ENCODE measurements around the gene FDX2. TPM values are rescaled to one million over a fixed set of nuclear protein-coding genes. Genes with fewer than 3 reads are reported as not detected.

Gene FDX2
- polyA plus RNA-seq, 1 experiment = 40.1 TPM

- DNase-seq (ENCODE audit: low read depth) = no peak
- Histone ChIP-seq H3K36me3 (ENCODE audit: control insufficient read depth, insufficient read depth, low read length) (peaks cover 24% of the 10 kb centered on the region), H3K27me3 (ENCODE audit: control insufficient read depth, insufficient read depth, low read length) (no peaks in the 10 kb centered on the region), H3K4me3 (ENCODE audit: low read depth, low read length) (peak overlapping the region; percentile 97)
- no peak for TF ChIP-seq CTCF (IDR thresholded peaks at IDR 0.05; ENCODE audit: insufficient read depth, low read depth, low read length)
- ChIA-PET POLR2A (no interaction called here), CTCF (interaction anchor here (1.7 kb wide), 1 partner anchor 61 kb away, joined by 7 read pairs; the partner anchor contains the start of gene ICAM1)
These were observed 16.5 kb upstream of the FDX2 start for GRCh38 chr19:10332158-10332964.

GRCh38 chr19:10329555-10329954 is 13.7 kb upstream of the FDX2 start:
- CTCF ChIA-PET = no interaction called here
- H3K36me3 ChIP-seq (ENCODE audit: control insufficient read depth, insufficient read depth, low read length) = peaks cover 27% of the 10 kb centered on the region
- POLR2A ChIA-PET = no interaction called here
- no peaks in the 10 kb centered on the region for H3K27me3 ChIP-seq (ENCODE audit: control insufficient read depth, insufficient read depth, low read length)
- DNase-seq (ENCODE audit: low read depth) = no peak
- TF ChIP-seq CTCF (IDR thresholded peaks at IDR 0.05; ENCODE audit: insufficient read depth, low read depth, low read length) = no peak
- no peak overlapping the region for H3K4me3 ChIP-seq (ENCODE audit: low read depth, low read length)

GRCh38 chr19:10328558-10329429 is 13.0 kb upstream of the FDX2 start:
- Histone ChIP-seq H3K27me3 (ENCODE audit: control insufficient read depth, insufficient read depth, low read length) (no peaks in the 10 kb centered on the region), H3K36me3 (ENCODE audit: control insufficient read depth, insufficient read depth, low read length) (peaks cover 30% of the 10 kb centered on the region), H3K4me3 (ENCODE audit: low read depth, low read length) (no peak overlapping the region)
- no peak for TF ChIP-seq CTCF (IDR thresholded peaks at IDR 0.05; ENCODE audit: insufficient read depth, low read depth, low read length)
- CTCF ChIA-PET = no interaction called here
- POLR2A ChIA-PET = no interaction called here
- DNase-seq (ENCODE audit: low read depth) = no peak

DNA sequence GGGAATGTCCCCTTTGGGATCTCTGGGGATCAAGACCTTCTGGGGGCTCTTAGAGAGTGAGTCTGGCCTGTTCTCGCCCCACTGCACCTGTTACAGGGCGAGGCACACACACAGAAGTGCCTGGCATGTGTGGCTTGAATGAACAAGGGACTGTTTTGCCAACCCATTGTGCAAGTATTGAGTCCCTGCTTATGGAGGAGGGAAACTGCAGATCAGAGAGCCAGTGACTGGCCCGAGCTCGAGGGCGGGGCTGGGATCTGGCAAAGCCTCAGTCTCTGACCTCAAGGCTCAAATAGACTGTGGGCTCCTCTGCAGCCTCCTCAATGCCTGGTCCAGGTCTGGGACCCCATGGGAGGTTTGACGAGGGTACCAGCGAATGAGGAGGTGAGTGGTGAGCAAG is 12.0 kb upstream of the FDX2 start:
- ChIA-PET POLR2A (no interaction called here), CTCF (interaction anchor here (0.7 kb wide), 1 partner anchor 26 kb away, joined by 3 read pairs; no protein-coding TSS in a partner anchor)
- Histone ChIP-seq H3K36me3 (ENCODE audit: control insufficient read depth, insufficient read depth, low read length) (peaks cover 38% of the 10 kb centered on the region), H3K27me3 (ENCODE audit: control insufficient read depth, insufficient read depth, low read length) (no peaks in the 10 kb centered on the region), H3K4me3 (ENCODE audit: low read depth, low read length) (no peak overlapping the region)
- TF ChIP-seq CTCF (IDR thresholded peaks at IDR 0.05; ENCODE audit: insufficient read depth, low read depth, low read length) = no peak
- DNase-seq (ENCODE audit: low read depth) = no peak

GRCh38 chr19:10325732-10326131 is 9.9 kb upstream of the FDX2 start:
- peaks cover 53% of the 10 kb centered on the region for H3K36me3 ChIP-seq (ENCODE audit: control insufficient read depth, insufficient read depth, low read length)
- H3K27me3 ChIP-seq (ENCODE audit: control insufficient read depth, insufficient read depth, low read length) = no peaks in the 10 kb centered on the region
- H3K4me3 ChIP-seq (ENCODE audit: low read depth, low read length) = no peak overlapping the region
- ChIA-PET CTCF (interaction anchor here (1.3 kb wide), 1 partner anchor 9 kb away, joined by 3 read pairs; no protein-coding TSS in a partner anchor), POLR2A (no interaction called here)
- no peak for TF ChIP-seq CTCF (IDR thresholded peaks at IDR 0.05; ENCODE audit: insufficient read depth, low read depth, low read length)
- DNase-seq (ENCODE audit: low read depth) = no peak

Measured in BJ (cell line).